ENCODE measurements around the gene SERPINE1.

The SERPINE1 gene

DNA sequence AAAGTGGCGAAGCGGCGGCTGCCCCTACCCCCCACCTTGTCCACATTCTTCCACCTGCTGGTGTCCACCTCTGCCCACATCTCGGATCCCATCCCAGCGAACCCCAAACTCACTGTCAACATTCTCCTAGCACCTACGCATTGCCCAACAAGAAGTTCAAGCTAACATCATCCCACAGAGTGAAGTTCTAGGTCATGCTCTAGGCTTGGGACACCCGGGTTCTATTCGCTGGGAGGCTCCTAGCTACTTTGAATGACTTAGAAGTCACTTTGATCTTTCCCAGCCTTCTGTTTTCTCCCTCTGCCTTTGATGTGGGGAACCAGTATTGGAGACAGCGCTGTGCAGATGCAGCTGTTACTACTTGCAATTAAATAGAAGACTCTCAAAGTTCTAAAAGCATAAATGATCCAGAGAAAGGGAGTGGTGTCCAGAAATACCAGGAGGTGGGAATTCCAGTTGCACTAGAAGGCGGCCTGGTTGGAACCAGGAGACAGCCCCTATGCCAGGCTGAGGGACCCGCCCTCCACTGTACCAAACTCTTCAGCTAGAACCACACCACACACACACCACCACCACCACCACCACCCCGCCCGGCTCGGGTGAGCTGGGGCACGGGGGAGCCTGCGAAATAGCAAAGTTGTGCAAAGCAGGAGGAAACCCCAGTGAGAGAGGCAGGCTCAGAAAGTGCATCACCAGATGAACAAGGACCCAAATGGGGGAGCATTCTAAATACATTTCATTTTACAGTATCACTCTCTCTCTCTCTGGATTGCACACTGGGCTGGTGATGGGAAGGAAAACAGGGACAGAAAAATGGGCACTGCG, 43.9 kb downstream of the SERPINE1 start:
- no peak for DNase-seq

DNA sequence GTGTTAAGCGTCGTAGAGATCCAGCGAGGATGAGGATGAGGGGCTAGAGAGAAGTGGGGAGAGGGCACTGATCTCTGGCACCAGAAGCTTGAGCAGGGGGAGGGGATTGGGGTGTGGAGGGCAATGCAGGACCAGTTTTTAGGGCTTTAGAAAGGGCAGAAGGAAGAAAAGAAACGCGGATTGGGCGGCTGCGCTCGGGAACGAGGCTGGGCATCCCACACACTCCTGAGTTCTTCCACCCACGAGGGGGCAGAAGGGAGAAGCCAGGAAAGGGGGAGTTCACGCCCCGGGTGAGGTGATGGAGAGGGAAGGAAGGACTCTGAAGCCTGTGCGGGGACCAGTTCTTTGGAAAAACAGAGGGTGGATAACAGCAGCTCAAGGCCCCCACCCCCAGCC, 44.5 kb downstream of the SERPINE1 start:
- DNase-seq: no peak

DNA sequence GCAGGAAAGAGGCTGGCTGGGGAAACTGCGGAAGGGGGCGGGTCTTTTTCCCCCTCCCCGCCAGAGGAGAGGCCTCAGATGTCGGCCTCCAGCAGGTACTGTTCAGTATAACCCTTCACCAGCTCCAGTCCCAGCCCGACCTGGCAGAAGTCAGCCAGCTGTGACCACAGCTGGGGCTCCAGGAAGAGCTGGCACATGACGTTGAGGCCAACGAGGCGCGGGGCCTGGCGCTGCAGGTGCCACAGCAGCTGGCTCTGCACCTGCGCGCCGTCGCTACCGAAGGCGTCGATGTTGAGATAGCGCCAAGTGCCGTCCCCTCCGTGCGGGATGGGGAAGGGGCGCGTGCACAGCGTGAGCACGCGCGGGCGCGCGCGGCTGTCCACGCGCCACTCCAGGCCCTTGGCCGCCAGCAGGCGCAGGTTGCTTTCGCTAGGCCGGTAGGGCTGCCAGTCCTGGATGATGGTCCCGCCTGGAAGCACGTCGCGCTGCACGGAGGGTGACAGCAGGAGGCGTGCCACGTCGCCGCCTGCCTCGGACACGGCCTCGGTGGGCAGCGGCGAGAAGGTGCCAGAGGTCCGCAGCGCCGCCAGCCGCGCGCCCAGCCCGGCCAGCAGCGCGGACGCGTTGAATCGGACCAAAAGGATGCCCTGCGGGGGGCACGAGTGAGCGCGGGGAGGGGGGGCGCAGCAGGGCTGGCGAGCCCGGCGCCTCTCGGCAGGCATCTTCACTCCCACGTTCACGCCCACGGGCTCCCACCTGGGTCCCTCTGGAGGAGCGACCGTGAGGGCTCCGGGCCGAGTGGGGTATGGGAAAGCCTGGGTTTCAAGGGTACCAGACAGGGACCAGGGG, 45.3 kb downstream of the SERPINE1 start:
- no peak for DNase-seq

DNA sequence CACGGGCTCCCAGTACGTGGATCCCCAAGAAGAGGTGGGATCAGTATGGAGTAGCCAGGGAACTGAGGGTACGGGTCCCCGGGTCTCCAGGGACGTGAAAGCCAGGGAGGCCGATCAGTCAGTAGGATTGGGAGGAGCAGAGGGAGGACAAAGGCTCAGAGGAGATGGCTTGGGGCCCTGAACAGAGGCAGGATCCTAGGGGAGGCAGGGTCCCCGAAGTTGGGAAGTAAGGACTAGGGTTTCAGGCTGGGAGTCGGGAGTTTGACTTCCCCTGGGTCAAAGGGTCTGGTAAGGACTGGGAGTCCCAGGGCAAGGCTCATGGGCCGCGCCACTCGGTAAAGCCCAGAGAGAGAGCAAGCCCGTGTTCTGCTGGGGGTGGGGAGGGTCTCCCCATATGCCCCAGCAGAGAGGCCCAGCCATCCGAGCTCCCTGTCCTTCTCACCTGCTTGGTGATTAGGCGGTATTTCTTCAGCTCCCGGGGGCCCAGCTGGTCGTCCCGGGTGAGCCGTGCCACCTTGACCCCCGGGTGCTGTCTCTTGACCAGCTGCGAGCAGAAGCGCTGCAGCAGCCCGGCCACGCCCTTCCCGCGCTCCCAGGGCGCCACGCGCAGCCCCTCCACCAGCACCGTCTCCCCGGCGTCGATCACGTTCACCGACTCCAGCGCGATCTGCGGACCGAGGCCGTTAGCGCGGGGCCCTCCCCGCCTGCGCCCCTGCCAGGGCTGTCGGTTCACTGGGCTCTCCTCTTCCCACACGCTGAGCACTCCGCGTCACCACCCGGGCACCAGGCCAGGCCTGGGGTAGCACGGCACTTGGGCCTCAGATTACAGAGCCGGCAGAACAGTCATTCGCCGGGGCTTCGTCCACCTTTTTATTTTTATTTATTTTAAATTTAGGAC, 46.2 kb downstream of the SERPINE1 start:
- DNase-seq: peak; percentile 66

DNA sequence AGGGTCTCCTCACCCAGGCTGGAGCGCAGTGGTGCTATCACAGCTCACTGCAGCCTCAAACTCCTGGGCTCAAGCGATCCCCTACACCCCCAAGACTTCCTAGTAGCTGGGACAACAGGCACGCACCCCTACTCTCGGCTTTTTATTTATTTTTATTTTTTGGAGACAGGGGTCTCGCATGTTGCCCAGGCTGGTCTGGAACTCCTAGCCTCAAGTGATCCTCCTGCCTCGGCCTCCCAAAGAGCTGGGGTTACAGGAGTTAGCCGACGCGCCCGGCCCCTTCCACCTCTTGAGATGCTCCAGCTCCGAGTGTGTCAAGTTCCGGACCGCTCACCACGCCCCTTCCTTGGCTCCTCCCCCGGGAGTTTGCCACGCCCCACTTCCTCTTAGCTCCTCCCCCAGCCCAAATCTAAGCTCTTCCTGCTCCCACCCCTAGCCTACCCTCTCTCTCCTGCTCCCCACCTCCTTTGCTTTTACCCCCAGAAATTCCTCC, 46.9 kb downstream of the SERPINE1 start:
- DNase-seq: no peak

DNA sequence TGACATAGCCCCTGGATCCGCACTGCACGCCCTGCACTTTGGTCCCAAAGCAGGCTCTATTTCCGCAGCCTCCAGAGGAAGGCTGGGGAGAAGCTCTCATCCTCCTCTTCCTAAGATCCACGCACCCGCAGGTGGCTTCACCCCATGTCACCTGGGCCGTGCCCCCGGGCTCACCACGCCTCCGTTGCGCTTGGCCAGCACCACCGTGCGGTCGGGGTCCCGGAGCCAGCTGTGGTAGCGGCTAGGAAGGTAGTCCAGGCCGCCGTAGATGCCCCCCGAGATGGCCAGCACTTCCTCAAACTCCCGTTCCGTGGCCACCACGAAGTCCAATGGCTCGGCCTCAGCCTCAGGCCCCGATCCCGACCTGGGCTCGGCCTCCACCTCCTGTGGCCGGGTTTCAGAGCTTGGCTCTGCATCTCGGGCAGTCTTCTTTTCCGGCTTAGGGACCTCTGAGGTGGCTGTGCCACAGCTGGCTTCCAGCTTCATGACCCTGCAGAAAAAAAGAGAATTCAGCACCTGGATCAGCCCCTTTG, 47.5 kb downstream of the SERPINE1 start:
- DNase-seq: no peak

DNA sequence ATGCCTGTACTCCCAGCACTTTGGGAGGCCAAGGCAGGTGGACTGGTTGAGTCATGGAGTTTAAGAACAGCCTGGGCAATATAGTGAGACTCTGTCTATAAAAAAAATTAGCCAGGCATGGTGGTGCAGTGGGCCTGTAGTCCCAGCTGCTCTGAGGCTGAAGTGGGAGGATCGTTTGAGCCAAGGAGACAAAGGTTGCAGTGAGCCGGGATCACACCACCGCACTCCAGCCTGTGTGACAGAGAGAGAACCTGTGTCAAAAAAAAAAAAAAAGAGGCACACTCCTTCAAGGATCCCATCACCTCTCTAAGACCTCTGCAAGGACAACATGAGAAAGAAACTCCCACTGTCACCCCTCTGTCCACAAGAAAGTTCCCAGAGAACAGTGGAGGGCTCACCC, 48.8 kb downstream of the SERPINE1 start:
- DNase-seq: no peak

DNA sequence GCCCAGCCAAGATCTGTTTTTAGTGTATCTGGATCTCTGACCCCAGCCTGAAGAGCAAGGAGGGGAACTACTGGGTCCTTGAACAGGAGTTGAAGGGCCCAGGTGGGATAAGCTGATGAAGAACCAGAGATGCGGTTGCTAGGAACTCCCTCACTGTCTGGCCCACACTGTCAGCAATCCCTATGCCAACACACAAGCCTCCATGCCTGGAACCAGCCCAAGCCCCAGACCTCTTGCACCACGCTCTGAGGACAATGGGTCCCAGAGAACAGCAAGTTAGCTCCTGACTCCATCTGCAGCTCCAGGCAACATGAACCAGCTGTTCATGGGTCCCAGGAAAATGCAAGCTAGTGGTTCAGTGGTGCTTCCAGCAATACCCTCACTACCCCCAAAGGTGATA, 50.7 kb downstream of the SERPINE1 start:
- DNase-seq: no peak

DNA sequence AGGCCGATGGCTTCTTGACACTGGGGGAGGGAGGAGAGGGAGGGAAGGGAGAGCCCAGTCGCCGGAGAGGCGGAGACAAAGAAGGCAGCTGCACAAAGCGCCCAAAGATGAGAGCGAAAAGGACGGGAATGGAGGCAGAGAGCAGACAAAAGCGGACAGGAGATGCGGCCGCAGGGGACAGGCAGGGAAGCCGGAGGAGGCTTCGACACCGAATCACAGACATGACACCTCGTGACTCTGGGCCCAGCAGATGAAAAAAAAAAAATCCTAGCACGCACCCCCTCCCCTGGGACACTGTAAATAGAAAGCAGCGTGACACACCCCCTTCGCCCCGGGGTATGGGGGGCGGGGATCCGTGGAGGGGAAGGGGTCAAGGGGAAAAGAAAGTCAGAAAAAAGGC, 52.2 kb downstream of the SERPINE1 start:
- DNase-seq: no peak

DNA sequence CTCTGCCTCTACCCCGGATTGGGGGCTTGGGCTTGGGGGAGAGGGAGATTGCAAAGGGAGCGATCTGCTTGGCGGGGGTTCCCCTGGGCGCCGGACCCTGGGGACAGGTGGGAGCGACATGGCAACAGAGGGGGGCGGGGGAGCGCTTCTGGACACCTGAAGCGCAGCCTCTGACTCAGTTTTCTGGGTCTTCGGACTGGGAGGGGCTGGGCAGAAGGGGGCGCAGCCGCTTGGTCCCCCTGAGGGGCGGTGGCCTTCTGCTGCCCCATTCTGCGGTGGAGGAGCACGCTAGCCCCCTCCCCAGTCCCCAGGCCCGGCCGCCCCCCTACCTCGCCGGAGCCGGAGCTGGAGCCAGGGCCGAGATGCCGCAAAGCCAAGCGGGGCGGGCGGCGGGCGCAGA, 52.8 kb downstream of the SERPINE1 start:
- DNase-seq: no peak

DNA sequence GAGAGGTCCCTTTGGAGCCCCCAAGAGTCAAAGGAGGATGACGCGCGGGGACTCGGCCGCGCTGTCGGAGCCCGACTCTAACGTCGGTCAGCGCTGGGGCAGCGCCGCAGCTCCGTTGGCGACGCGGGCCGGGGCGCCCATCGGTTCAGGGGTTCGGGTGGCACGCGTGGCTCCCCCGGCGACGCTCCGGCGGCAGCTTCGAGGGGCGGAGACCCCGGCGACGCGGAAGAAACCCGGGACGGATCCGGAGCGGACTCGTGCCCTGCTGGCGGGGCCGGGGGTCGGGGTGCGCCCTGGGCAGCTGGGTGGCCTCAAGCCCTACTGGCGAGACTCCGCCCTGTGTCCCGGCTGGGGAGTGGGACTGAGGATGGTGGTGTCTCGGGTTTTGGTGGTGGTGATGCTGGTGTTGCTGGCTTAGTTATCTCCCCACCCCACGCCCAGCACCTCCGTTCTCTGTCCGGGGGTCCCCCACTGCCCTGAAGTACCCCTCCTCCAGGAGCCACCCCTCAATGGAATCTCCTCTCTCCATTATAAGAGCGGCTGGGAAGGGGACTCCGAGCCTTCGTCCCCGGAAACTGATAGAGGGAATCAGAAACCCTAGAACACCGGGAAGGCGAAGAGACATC, 53.3 kb downstream of the SERPINE1 start, which contains the start of gene NAT16:
Gene NAT16, minus strand, starts transcription at position 164 of the 626 bp plus-strand sequence. CDS start 5,486 bp downstream, outside the sequence.
- DNase-seq: no peak

DNA sequence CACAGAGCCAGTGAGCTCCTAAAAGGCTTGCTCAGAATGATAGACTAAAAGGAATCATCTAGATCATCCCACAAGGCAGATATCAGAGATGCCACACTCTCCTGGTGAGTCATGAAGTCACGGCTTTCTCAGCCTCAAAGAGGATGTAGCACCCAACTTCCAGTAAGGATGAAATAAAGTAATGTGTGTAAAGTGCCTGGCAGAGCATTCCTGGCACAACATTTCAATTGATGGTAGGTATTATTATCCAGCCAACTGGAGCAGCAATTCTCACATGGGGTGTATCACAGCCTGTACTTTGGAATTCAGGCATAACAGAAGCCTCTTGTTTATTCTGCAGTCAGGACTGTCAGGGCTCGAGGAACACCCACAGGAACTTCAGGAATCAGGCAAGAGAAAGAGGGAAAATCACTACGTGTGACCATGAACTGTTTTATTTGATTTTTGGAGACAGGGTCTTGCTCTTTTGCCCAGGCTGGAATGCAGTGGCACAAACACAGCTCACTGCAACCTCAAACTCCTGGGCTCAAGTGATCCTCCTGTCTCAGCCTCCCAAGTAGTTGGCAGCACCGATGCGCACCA, 58.4 kb downstream of the SERPINE1 start:
- DNase-seq: no peak

DNA sequence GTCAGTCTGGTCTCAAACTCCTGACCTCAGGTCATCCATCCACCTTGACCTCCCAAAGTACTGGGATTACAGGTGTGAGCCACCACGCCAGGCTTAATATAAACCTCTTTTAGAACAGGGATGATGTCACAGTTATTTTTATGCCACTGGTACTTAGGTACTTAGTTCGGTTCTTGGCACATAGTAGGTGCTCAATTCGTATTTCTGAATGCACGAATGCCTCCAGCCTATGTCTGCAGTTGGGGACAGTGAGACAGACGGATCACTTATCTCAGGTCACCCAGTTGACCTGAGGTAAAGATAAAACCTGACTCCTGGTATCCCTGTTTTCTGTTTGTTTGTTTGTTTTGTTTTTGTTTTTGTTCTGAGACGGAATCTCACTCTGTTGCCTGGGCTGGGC, 59.3 kb downstream of the SERPINE1 start:
- DNase-seq: no peak

DNA sequence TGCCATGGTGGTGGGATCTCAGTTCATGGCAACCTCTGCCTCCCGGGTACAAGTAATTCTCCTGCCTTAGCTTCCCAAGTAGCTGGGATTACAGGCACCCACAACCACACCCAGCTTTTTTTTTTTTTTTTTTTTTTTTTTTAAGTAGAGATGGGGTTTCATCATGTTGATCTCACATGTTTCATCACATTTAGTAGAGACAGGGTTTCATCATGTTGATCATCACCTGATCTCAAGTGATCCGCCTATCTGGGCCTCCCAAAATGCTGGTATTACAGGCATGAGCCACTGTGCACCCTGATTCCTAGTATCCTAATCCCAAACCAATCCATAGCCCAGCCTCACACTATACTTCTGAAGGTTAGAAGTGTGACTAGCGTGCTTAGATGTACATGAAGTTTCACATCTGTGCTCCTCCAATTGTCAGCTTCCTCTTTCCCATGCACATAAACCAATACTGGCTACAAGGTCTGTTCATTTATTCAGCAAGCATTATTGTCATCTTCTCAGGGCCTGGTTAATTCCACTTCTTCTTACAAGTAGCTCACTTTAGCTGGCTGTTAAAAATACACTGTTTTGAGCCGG, 60.0 kb downstream of the SERPINE1 start:
- no peak for DNase-seq
